GM13977 (cell line): ENCODE results near the gene NPLOC4.

Experiments
- DNase-seq: peaks from one replicate; pipeline ENCODE4 v3.0.0; 2012; ENCODE audit warnings: low spot score
- in situ Hi-C: fragments of 300-500 bp; cut with MboI; formaldehyde crosslinking; loops from one replicate; pipeline ENCODE4 v1.12.0; 2022; ENCODE audit warnings: low sequenced_read_pairs, low pct_unique_long_range_greater_than_20kb, mixed read lengths, inconsistent platforms; ENCODE audit not compliant: unreplicated experiment
- TF ChIP-seq, protein P1 (sequence below): IDR thresholded peaks from 2 replicates; pipeline ENCODE4 v1.5.1; 2012; ENCODE audit warnings: mild to moderate bottlenecking, control low read depth; ENCODE audit not compliant: insufficient read depth; ENCODE audit errors: extremely low read depth, missing control alignments

The NPLOC4 gene

GRCh38 chr17:81536299-81537290 lies 100.3 kb downstream of the NPLOC4 start:
- TF ChIP-seq, protein P1, sequence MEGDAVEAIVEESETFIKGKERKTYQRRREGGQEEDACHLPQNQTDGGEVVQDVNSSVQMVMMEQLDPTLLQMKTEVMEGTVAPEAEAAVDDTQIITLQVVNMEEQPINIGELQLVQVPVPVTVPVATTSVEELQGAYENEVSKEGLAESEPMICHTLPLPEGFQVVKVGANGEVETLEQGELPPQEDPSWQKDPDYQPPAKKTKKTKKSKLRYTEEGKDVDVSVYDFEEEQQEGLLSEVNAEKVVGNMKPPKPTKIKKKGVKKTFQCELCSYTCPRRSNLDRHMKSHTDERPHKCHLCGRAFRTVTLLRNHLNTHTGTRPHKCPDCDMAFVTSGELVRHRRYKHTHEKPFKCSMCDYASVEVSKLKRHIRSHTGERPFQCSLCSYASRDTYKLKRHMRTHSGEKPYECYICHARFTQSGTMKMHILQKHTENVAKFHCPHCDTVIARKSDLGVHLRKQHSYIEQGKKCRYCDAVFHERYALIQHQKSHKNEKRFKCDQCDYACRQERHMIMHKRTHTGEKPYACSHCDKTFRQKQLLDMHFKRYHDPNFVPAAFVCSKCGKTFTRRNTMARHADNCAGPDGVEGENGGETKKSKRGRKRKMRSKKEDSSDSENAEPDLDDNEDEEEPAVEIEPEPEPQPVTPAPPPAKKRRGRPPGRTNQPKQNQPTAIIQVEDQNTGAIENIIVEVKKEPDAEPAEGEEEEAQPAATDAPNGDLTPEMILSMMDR: no peak
- DNase-seq: no peak
- in situ Hi-C loops: no loop called here

- TF ChIP-seq, protein P1: no peak
- DNase-seq: no peak
- in situ Hi-C loops: no loop called here
Observed at GRCh38 chr17:81535480-81536298, 101.2 kb downstream of the NPLOC4 start.

GRCh38 chr17:81535007-81535328 lies 101.9 kb downstream of the NPLOC4 start:
- TF ChIP-seq, protein P1: no peak
- in situ Hi-C loops: no loop called here
- DNase-seq: no peak

- TF ChIP-seq, protein P1: no peak
- in situ Hi-C loops: no loop called here
- DNase-seq: no peak
Observed at GRCh38 chr17:81534157-81535006, 102.5 kb downstream of the NPLOC4 start.

- DNase-seq: no peak
- in situ Hi-C loops: no loop called here
- TF ChIP-seq, protein P1: no peak
Observed at GRCh38 chr17:81533339-81534141, 103.4 kb downstream of the NPLOC4 start.
